ENCODE measurements around the gene SLC35A4. TPM values are rescaled to one million over a fixed set of nuclear protein-coding genes. Genes with fewer than 3 reads are reported as not detected.

The SLC35A4 gene, protein sequence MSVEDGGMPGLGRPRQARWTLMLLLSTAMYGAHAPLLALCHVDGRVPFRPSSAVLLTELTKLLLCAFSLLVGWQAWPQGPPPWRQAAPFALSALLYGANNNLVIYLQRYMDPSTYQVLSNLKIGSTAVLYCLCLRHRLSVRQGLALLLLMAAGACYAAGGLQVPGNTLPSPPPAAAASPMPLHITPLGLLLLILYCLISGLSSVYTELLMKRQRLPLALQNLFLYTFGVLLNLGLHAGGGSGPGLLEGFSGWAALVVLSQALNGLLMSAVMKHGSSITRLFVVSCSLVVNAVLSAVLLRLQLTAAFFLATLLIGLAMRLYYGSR
- total RNA-seq (10 to 100 TPM; 38.9 to 43.4 TPM), polyA plus RNA-seq (10 to 100 TPM; 24.9 to 25.5 TPM)
- long read RNA-seq, donor 1, transcript SLC35A4-201 (3 exons, 3,041 nt), result major isoform, 70 of 103 reads
- long read RNA-seq, donor 1, partial matches to known transcripts, result 29 of 103 reads
- long read RNA-seq, donor 1, other reads (novel, unspliced or antisense), result 1 of 103 reads
- long read RNA-seq, donor 2, transcript SLC35A4-201 (3 exons, 3,041 nt), result major isoform, 13 of 21 reads
- long read RNA-seq, donor 2, partial matches to known transcripts, result 6 of 21 reads
- long read RNA-seq, donor 2, other reads (novel, unspliced or antisense), result 1 of 21 reads

- DNase-seq (peak; percentile 98 to 99), ATAC-seq (ENCODE audit: low FRiP score) (peak; percentile 96)
- 0% methylated on average over 74 of the region's 74 CpGs for WGBS, 2 donors
- no peaks in the 10 kb centered on the region for H3K36me3 ChIP-seq (ENCODE audit: control insufficient read depth in 1 of 2, insufficient read depth in 2 of 2, low read length in 1 of 2)
- no peaks in the 10 kb centered on the region for H3K27me3 ChIP-seq (ENCODE audit: control insufficient read depth in 1 of 2, insufficient read depth in 2 of 2, low read length in 1 of 2)
- H3K4me3 ChIP-seq (ENCODE audit: low read length in 2 of 2), result peak within 1 kb of the TSS; percentile 64 to 69
- peak within 1 kb of the TSS; percentile 29 to 91 for H3K27ac ChIP-seq (ENCODE audit: low read depth in 1 of 2, low read length in 2 of 2)
- no peaks in the 10 kb centered on the region for H3K9me3 ChIP-seq (ENCODE audit: control insufficient read depth, low read length)
- intact Hi-C loops (cut with DNase I), result loop anchor here in 1 of 2 donors (2.0 to 10.0 kb wide), 3 partner anchors 73 to 164 kb away; partner anchors contain the start of genes ANKHD1, TMCO6 and ZMAT2
- H3K4me1 ChIP-seq (ENCODE audit: control insufficient read depth in 1 of 2, insufficient read depth in 2 of 2, low read length in 2 of 2), result no peaks in the 10 kb centered on the region
Measured at GRCh38 chr5:140564196-140565023, at the start of gene SLC35A4, which contains the start of gene APBB3. Gene SLC35A4 (plus strand): TSS chr5:140564828. CDS start chr5:140567170, 2,342 bp downstream. Gene APBB3 (minus strand): TSS chr5:140564598. CDS start chr5:140564245, 353 bp downstream.

GRCh38 chr5:140524003-140524402, 40.6 kb upstream of the SLC35A4 start:
- intact Hi-C loops (cut with DNase I), result no loop called here
- 88 to 91% methylated on average over 2 of the region's 2 CpGs for WGBS, 2 donors

DNA sequence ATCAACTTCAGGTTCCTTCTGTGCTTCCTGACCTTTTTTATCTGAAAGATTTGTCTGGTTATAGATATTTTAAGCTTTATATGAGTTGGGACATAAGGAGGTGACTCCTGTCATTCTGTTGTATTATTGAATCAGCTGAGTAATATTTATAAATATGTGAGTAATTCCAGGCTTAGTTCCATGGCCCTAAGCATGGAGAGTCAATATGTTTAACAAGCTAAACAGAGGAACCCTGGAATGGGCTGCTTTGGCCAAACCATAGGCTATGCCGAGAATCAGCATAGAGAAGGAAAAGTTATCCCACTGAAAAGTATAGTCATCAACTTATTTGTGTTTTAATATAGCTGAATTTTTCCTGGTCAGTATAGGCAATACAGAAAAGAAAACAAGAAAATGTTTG, 24.4 kb upstream of the SLC35A4 start:
- 86 to 91% methylated on average over 1 of the region's 1 CpG for WGBS, 2 donors
- Histone ChIP-seq H3K4me1 (ENCODE audit: control insufficient read depth in 1 of 2, insufficient read depth in 2 of 2, low read length in 2 of 2) (no peaks in the 10 kb centered on the region), H3K4me3 (ENCODE audit: low read length in 2 of 2) (no peak overlapping the region), H3K27me3 (ENCODE audit: control insufficient read depth in 1 of 2, insufficient read depth in 2 of 2, low read length in 1 of 2) (no peaks in the 10 kb centered on the region), H3K27ac (ENCODE audit: low read depth in 1 of 2, low read length in 2 of 2) (no peak overlapping the region), H3K9me3 (ENCODE audit: control insufficient read depth, low read length) (no peaks in the 10 kb centered on the region), H3K36me3 (ENCODE audit: control insufficient read depth in 1 of 2, insufficient read depth in 2 of 2, low read length in 1 of 2) (peaks cover 3 to 10% of the 10 kb centered on the region in 2 donors)
- ATAC-seq (ENCODE audit: low FRiP score), result no peak
- intact Hi-C loops (cut with DNase I), result no loop called here
- no peak for DNase-seq

More at GRCh38 chr5:140524003-140524402, 40.6 kb upstream of the SLC35A4 start:
- no peaks in the 10 kb centered on the region for H3K4me1 ChIP-seq (ENCODE audit: control insufficient read depth in 1 of 2, insufficient read depth in 2 of 2, low read length in 2 of 2)
- no peak for DNase-seq
- H3K27me3 ChIP-seq (ENCODE audit: control insufficient read depth in 1 of 2, insufficient read depth in 2 of 2, low read length in 1 of 2), result no peaks in the 10 kb centered on the region
- no peak overlapping the region for H3K27ac ChIP-seq (ENCODE audit: low read depth in 1 of 2, low read length in 2 of 2)
- ATAC-seq (ENCODE audit: low FRiP score), result no peak
- H3K9me3 ChIP-seq (ENCODE audit: control insufficient read depth, low read length), result no peaks in the 10 kb centered on the region
- no peak overlapping the region for H3K4me3 ChIP-seq (ENCODE audit: low read length in 2 of 2)
- H3K36me3 ChIP-seq (ENCODE audit: control insufficient read depth in 1 of 2, insufficient read depth in 2 of 2, low read length in 1 of 2), result peaks cover 0 to 10% of the 10 kb centered on the region in 2 donors

DNA sequence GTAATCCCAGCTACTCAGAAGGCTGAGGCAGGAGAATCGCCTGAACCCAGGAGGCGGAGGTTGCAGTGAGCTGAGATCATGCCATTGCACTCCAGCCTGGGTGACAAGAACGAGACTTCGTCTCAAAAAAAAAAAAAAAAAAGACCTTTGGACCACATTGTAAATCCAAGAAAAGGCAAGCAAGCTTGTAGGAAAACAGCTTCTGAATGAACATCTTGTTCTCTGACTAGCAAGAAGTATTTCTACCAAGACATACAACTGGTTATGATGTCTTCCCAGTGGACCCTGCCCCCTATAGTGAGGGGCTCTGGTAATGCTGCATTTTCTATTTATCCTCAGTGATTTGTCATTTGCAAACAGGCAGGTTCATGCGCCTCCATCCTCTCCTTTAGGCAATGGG, 21.7 kb upstream of the SLC35A4 start:
- Histone ChIP-seq H3K9me3 (ENCODE audit: control insufficient read depth, low read length) (no peaks in the 10 kb centered on the region), H3K27me3 (ENCODE audit: control insufficient read depth in 1 of 2, insufficient read depth in 2 of 2, low read length in 1 of 2) (no peaks in the 10 kb centered on the region), H3K4me1 (ENCODE audit: control insufficient read depth in 1 of 2, insufficient read depth in 2 of 2, low read length in 2 of 2) (no peaks in the 10 kb centered on the region), H3K36me3 (ENCODE audit: control insufficient read depth in 1 of 2, insufficient read depth in 2 of 2, low read length in 1 of 2) (peaks cover 2 to 8% of the 10 kb centered on the region in 2 donors), H3K4me3 (ENCODE audit: low read length in 2 of 2) (no peak overlapping the region), H3K27ac (ENCODE audit: low read depth in 1 of 2, low read length in 2 of 2) (no peak overlapping the region)
- ATAC-seq (ENCODE audit: low FRiP score), result no peak
- 85 to 92% methylated on average over 5 of the region's 5 CpGs for WGBS, 2 donors
- intact Hi-C loops (cut with DNase I), result no loop called here
- no peak for DNase-seq

GRCh38 chr5:140544986-140545385, 19.6 kb upstream of the SLC35A4 start:
- H3K4me1 ChIP-seq (ENCODE audit: control insufficient read depth in 1 of 2, insufficient read depth in 2 of 2, low read length in 2 of 2), result peaks cover 0 to 4% of the 10 kb centered on the region in 2 donors
- H3K36me3 ChIP-seq (ENCODE audit: control insufficient read depth in 1 of 2, insufficient read depth in 2 of 2, low read length in 1 of 2), result peaks cover 0 to 6% of the 10 kb centered on the region in 2 donors
- H3K9me3 ChIP-seq (ENCODE audit: control insufficient read depth, low read length), result no peaks in the 10 kb centered on the region
- no peak for DNase-seq
- intact Hi-C loops (cut with DNase I), result loop anchor here in 1 of 2 donors (5.0 kb wide), 2 partner anchors 92 to 143 kb away; partner anchors contain the start of genes ANKHD1 and TMCO6
- no peaks in the 10 kb centered on the region for H3K27me3 ChIP-seq (ENCODE audit: control insufficient read depth in 1 of 2, insufficient read depth in 2 of 2, low read length in 1 of 2)
- 91 to 95% methylated on average over 7 of the region's 7 CpGs for WGBS, 2 donors
- no peak overlapping the region for H3K4me3 ChIP-seq (ENCODE audit: low read length in 2 of 2)
- ATAC-seq (ENCODE audit: low FRiP score), result no peak
- no peak overlapping the region for H3K27ac ChIP-seq (ENCODE audit: low read depth in 1 of 2, low read length in 2 of 2)

DNA sequence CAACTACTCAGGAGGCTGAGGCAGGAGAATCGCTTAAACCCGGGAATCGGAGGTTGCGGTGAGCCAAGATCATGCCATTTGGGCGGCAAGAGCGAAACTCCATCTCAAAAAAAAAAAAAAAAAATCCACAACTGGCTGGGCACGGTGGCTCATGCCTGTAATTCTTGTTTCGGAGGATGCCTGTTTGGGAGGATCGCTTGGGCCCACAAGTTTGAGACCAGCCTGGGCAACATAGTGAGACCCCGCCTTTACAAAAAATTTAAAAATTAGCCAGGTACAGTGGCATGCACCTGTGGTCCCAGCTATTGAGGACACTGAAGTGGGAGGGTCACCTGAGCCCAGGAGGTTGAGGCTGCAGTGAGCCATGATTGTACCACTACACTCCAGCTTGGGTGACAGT, 19.0 kb upstream of the SLC35A4 start:
- 96% methylated on average over 10 of the region's 10 CpGs for WGBS, 2 donors
- H3K4me3 ChIP-seq (ENCODE audit: low read length in 2 of 2), result no peak overlapping the region
- peaks cover 0 to 4% of the 10 kb centered on the region in 2 donors for H3K4me1 ChIP-seq (ENCODE audit: control insufficient read depth in 1 of 2, insufficient read depth in 2 of 2, low read length in 2 of 2)
- DNase-seq (no peak), ATAC-seq (ENCODE audit: low FRiP score) (no peak)
- intact Hi-C loops (cut with DNase I), result loop anchor here in 1 of 2 donors (5.0 kb wide), 2 partner anchors 92 to 143 kb away; partner anchors contain the start of genes ANKHD1 and TMCO6
- no peaks in the 10 kb centered on the region for H3K27me3 ChIP-seq (ENCODE audit: control insufficient read depth in 1 of 2, insufficient read depth in 2 of 2, low read length in 1 of 2)
- H3K9me3 ChIP-seq (ENCODE audit: control insufficient read depth, low read length), result no peaks in the 10 kb centered on the region
- H3K27ac ChIP-seq (ENCODE audit: low read depth in 1 of 2, low read length in 2 of 2), result no peak overlapping the region
- H3K36me3 ChIP-seq (ENCODE audit: control insufficient read depth in 1 of 2, insufficient read depth in 2 of 2, low read length in 1 of 2), result peaks cover 0 to 9% of the 10 kb centered on the region in 2 donors

DNA sequence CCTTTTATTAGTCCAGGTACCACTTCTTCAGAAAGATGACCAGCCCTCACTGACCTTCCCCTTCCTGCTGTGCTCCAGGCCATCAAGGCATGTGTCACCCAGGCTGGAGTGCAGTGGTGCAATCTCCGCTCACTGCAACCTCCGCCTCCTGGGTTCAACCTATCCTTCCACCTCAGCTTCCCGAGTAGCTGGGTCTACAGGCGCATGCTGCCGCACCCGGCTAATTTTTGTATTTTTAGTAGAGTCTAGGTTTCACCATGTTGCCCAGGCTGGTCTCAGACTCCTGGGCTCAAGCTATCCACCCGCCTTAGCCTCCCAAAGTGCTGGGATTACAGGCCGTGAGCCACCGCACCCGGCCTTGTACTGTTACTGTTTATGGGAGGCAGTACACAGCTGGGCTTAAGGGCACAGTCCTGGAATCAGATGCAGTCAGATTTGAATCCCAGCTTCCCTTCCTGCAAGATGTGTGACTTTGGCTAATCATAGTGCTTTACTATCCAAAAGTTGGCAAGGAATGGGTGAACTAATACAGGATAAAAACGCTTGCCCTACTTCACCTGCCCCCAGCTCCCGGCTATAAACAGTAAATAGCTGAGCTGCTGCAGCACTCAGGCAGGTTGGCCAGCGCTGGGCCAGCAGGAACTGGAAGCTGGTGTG, 17.6 kb upstream of the SLC35A4 start:
- intact Hi-C loops (cut with DNase I), result loop anchor here in 1 of 2 donors (1.0 to 5.0 kb wide), 3 partner anchors 14 to 145 kb away; partner anchors contain the start of genes ANKHD1 and TMCO6
- 36 to 39% methylated on average over 13 of the region's 13 CpGs for WGBS, 2 donors
- no peak for ATAC-seq (ENCODE audit: low FRiP score)

More for the DNA sequence above, 17.6 kb upstream of the SLC35A4 start:
- peak overlapping the region in 1 of 2 donors; percentile 64 for H3K27ac ChIP-seq (ENCODE audit: low read depth in 1 of 2, low read length in 2 of 2)
- no peak for DNase-seq
- H3K4me3 ChIP-seq (ENCODE audit: low read length in 2 of 2), result no peak overlapping the region
- H3K27me3 ChIP-seq (ENCODE audit: control insufficient read depth in 1 of 2, insufficient read depth in 2 of 2, low read length in 1 of 2), result no peaks in the 10 kb centered on the region
- no peaks in the 10 kb centered on the region for H3K9me3 ChIP-seq (ENCODE audit: control insufficient read depth, low read length)
- H3K4me1 ChIP-seq (ENCODE audit: control insufficient read depth in 1 of 2, insufficient read depth in 2 of 2, low read length in 2 of 2), result peaks cover 0 to 4% of the 10 kb centered on the region in 2 donors
- H3K36me3 ChIP-seq (ENCODE audit: control insufficient read depth in 1 of 2, insufficient read depth in 2 of 2, low read length in 1 of 2), result peaks cover 0 to 8% of the 10 kb centered on the region in 2 donors

Measured in aorta (tissue), 5 donors.